ENCODE results near the gene BCL2A1.

GRCh38 chr15:79989682-79990081 is 18.7 kb upstream of the BCL2A1 start:
- TF ChIP-seq CTCF (conservative IDR thresholded peaks at IDR 0.05 in 1 of 2, IDR thresholded peaks at IDR 0.05 in 1 of 2; ENCODE audit: low read depth in 1 of 2, low read length in 2 of 2), result no peak
- no peak for TF ChIP-seq EZH2 (IDR thresholded peaks at IDR 0.05; ENCODE audit: low read length, missing control alignments)

Measured in fibroblast of lung (primary cell).